ENCODE data around the gene AKAP11.

GRCh38 chr13:42298392-42298791 lies 26.4 kb downstream of the AKAP11 start:
- TF ChIP-seq, protein P1, sequence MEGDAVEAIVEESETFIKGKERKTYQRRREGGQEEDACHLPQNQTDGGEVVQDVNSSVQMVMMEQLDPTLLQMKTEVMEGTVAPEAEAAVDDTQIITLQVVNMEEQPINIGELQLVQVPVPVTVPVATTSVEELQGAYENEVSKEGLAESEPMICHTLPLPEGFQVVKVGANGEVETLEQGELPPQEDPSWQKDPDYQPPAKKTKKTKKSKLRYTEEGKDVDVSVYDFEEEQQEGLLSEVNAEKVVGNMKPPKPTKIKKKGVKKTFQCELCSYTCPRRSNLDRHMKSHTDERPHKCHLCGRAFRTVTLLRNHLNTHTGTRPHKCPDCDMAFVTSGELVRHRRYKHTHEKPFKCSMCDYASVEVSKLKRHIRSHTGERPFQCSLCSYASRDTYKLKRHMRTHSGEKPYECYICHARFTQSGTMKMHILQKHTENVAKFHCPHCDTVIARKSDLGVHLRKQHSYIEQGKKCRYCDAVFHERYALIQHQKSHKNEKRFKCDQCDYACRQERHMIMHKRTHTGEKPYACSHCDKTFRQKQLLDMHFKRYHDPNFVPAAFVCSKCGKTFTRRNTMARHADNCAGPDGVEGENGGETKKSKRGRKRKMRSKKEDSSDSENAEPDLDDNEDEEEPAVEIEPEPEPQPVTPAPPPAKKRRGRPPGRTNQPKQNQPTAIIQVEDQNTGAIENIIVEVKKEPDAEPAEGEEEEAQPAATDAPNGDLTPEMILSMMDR (IDR thresholded peaks at IDR 0.05), result no peak
- no peak for TF ChIP-seq POLR2A (IDR thresholded peaks at IDR 0.05)

Data from breast epithelium (tissue), 3 donors.